Subcutaneous abdominal adipose tissue (tissue), 5 donors: ENCODE measurements around the gene RAI14.

Experiments
- H3K27ac ChIP-seq: one replicate; pipeline ENCODE4 v1.7.0; 2013; ENCODE audit warnings: low read depth, mild to moderate bottlenecking, inconsistent platforms, low read length, moderate library complexity
- H3K27me3 ChIP-seq, 5 donors: one replicate each; pipeline ENCODE4 v1.7.0; 2013; ENCODE audit warnings: low read length in 5 of 5, inconsistent platforms in 1 of 5; ENCODE audit not compliant: control insufficient read depth in 5 of 5, insufficient read depth in 4 of 5
- H3K36me3 ChIP-seq, 5 donors: one replicate each; pipeline ENCODE4 v1.7.0; 2013; ENCODE audit warnings: low read length in 5 of 5; ENCODE audit not compliant: control insufficient read depth in 5 of 5, insufficient read depth in 5 of 5
- H3K4me1 ChIP-seq, 5 donors: one replicate each; pipeline ENCODE4 v1.7.0; 2013; ENCODE audit warnings: low read length in 5 of 5, mild to moderate bottlenecking in 3 of 5, moderate library complexity in 1 of 5; ENCODE audit not compliant: control insufficient read depth in 5 of 5, insufficient read depth in 5 of 5
- H3K4me3 ChIP-seq, 5 donors: one replicate each; pipeline ENCODE4 v1.7.0; 2013; ENCODE audit warnings: low read length in 5 of 5, low read depth in 1 of 5
- H3K9ac ChIP-seq, 5 donors: one replicate each; pipeline ENCODE4 v1.7.0; 2013; ENCODE audit warnings: low read length in 5 of 5, mild to moderate bottlenecking in 4 of 5, moderate library complexity in 3 of 5
- H3K9me3 ChIP-seq, 5 donors: one replicate each; pipeline ENCODE4 v1.7.0; 2013; ENCODE audit warnings: low read length in 5 of 5; ENCODE audit not compliant: control insufficient read depth in 5 of 5
- donor health status: healthy.
- donor health status: healthy.
- donor health status: healthy.
- donor health status: healthy.
- donor health status: healthy.

Gene RAI14

GRCh38 chr5:34706084-34706483, 50.0 kb downstream of the RAI14 start:
- H3K9me3 ChIP-seq = no peaks in the 10 kb centered on the region
- no peak overlapping the region for H3K27ac ChIP-seq
- H3K4me1 ChIP-seq = no peaks in the 10 kb centered on the region
- H3K9ac ChIP-seq = no peak overlapping the region
- no peaks in the 10 kb centered on the region for H3K27me3 ChIP-seq
- H3K36me3 ChIP-seq = no peaks in the 10 kb centered on the region
- no peak overlapping the region for H3K4me3 ChIP-seq

GRCh38 chr5:34707451-34708107, 51.5 kb downstream of the RAI14 start:
- no peak overlapping the region for H3K4me3 ChIP-seq
- H3K9me3 ChIP-seq = no peaks in the 10 kb centered on the region
- H3K4me1 ChIP-seq = no peaks in the 10 kb centered on the region
- H3K36me3 ChIP-seq = no peaks in the 10 kb centered on the region
- no peaks in the 10 kb centered on the region for H3K27me3 ChIP-seq
- H3K9ac ChIP-seq = no peak overlapping the region
- H3K27ac ChIP-seq = no peak overlapping the region

GRCh38 chr5:34708777-34709176, 52.6 kb downstream of the RAI14 start:
- Histone ChIP-seq H3K4me1 (no peaks in the 10 kb centered on the region), H3K27me3 (no peaks in the 10 kb centered on the region), H3K4me3 (no peak overlapping the region), H3K9me3 (no peaks in the 10 kb centered on the region), H3K36me3 (no peaks in the 10 kb centered on the region), H3K27ac (no peak overlapping the region), H3K9ac (no peak overlapping the region)

- Histone ChIP-seq H3K27me3 (no peaks in the 10 kb centered on the region), H3K27ac (no peak overlapping the region), H3K9ac (no peak overlapping the region), H3K9me3 (no peaks in the 10 kb centered on the region), H3K4me3 (no peak overlapping the region), H3K4me1 (no peaks in the 10 kb centered on the region), H3K36me3 (no peaks in the 10 kb centered on the region)
Observed at GRCh38 chr5:34709861-34710673, 53.9 kb downstream of the RAI14 start.

- no peaks in the 10 kb centered on the region for H3K9me3 ChIP-seq
- H3K9ac ChIP-seq = no peak overlapping the region
- H3K27ac ChIP-seq = no peak overlapping the region
- peaks cover 0 to 12% (median 0%) of the 10 kb centered on the region in 5 donors for H3K4me1 ChIP-seq
- H3K27me3 ChIP-seq = no peaks in the 10 kb centered on the region
- H3K36me3 ChIP-seq = no peaks in the 10 kb centered on the region
- no peak overlapping the region for H3K4me3 ChIP-seq
Observed at GRCh38 chr5:34712565-34712964, 56.4 kb downstream of the RAI14 start.

- Histone ChIP-seq H3K4me1 (peaks cover 0 to 17% (median 0%) of the 10 kb centered on the region in 5 donors), H3K9me3 (no peaks in the 10 kb centered on the region), H3K9ac (no peak overlapping the region), H3K27me3 (no peaks in the 10 kb centered on the region), H3K27ac (no peak overlapping the region), H3K4me3 (no peak overlapping the region), H3K36me3 (no peaks in the 10 kb centered on the region)
Observed at GRCh38 chr5:34715711-34716110, 59.6 kb downstream of the RAI14 start.

GRCh38 chr5:34716986-34717385, 60.9 kb downstream of the RAI14 start:
- H3K27me3 ChIP-seq = no peaks in the 10 kb centered on the region
- no peaks in the 10 kb centered on the region for H3K36me3 ChIP-seq
- H3K4me3 ChIP-seq = no peak overlapping the region
- no peak overlapping the region for H3K9ac ChIP-seq
- no peak overlapping the region for H3K27ac ChIP-seq
- no peaks in the 10 kb centered on the region for H3K9me3 ChIP-seq
- peaks cover 0 to 17% (median 0%) of the 10 kb centered on the region in 5 donors for H3K4me1 ChIP-seq

GRCh38 chr5:34717426-34718327, 61.5 kb downstream of the RAI14 start:
- H3K27me3 ChIP-seq = no peaks in the 10 kb centered on the region
- H3K4me3 ChIP-seq = no peak overlapping the region
- H3K36me3 ChIP-seq = no peaks in the 10 kb centered on the region
- H3K4me1 ChIP-seq = peaks cover 0 to 17% (median 0%) of the 10 kb centered on the region in 5 donors
- H3K27ac ChIP-seq = no peak overlapping the region
- H3K9ac ChIP-seq = no peak overlapping the region
- H3K9me3 ChIP-seq = no peaks in the 10 kb centered on the region

- Histone ChIP-seq H3K27ac (no peak overlapping the region), H3K27me3 (no peaks in the 10 kb centered on the region), H3K9ac (no peak overlapping the region), H3K9me3 (no peaks in the 10 kb centered on the region), H3K4me3 (no peak overlapping the region), H3K36me3 (no peaks in the 10 kb centered on the region), H3K4me1 (peaks cover 0 to 17% (median 0%) of the 10 kb centered on the region in 5 donors)
Observed at GRCh38 chr5:34718516-34718915, 62.4 kb downstream of the RAI14 start.

GRCh38 chr5:34719029-34719428, 62.9 kb downstream of the RAI14 start:
- H3K27ac ChIP-seq = no peak overlapping the region
- no peaks in the 10 kb centered on the region for H3K27me3 ChIP-seq

More at GRCh38 chr5:34719029-34719428, 62.9 kb downstream of the RAI14 start:
- no peak overlapping the region for H3K4me3 ChIP-seq
- peaks cover 0 to 17% (median 0%) of the 10 kb centered on the region in 5 donors for H3K4me1 ChIP-seq
- H3K9ac ChIP-seq = no peak overlapping the region
- H3K9me3 ChIP-seq = no peaks in the 10 kb centered on the region
- no peaks in the 10 kb centered on the region for H3K36me3 ChIP-seq
